HepG2 (cell line): ENCODE measurements around the gene COASY. TPM values are rescaled to one million over a fixed set of nuclear protein-coding genes. Genes with fewer than 3 reads are reported as not detected.

ENCODE experiments used
- AKAP8 ChIP-seq: sonication (generic); formaldehyde crosslinking; IDR thresholded peaks from 2 replicates; pipeline ENCODE4 v1.5.1; 2020; ENCODE audit warnings: mild to moderate bottlenecking, missing genetic modification reagents
- CBX5 ChIP-seq: sonication (generic); formaldehyde crosslinking; IDR thresholded peaks from 2 replicates; pipeline ENCODE4 v1.4.0; 2020; ENCODE audit warnings: missing genetic modification reagents, borderline replicate concordance
- CHCHD3 ChIP-seq: sonication (generic); formaldehyde crosslinking; IDR thresholded peaks from 2 replicates; pipeline ENCODE4 v1.8.0; 2022; ENCODE audit warnings: mild to moderate bottlenecking, missing genetic modification reagents, moderate library complexity
- ERF ChIP-seq: IDR thresholded peaks from 2 replicates; pipeline ENCODE4 v1.6.1; 2018; ENCODE audit warnings: missing biosample characterization, missing genetic modification reagents
- ETV6 ChIP-seq: sonication (generic); formaldehyde crosslinking; conservative IDR thresholded peaks from 2 replicates; pipeline ENCODE4 v1.4.0; 2020; ENCODE audit warnings: missing genetic modification reagents
- FOXA1 ChIP-seq, 2 experiments: fragments of 450-650 bp in 1 of 2; sonication (generic) in 1 of 2; formaldehyde crosslinking in 1 of 2; IDR thresholded peaks; 2 replicates each; pipeline versions ENCODE4 v1.4.0 to v1.6.1; 2016 to 2020; ENCODE audit warnings: missing genetic modification reagents in 1 of 2
- MAFK ChIP-seq, 2 experiments: IDR thresholded peaks in 1 of 2; conservative IDR thresholded peaks in 1 of 2; 2 replicates each; pipeline ENCODE4 v1.6.1; 2011; ENCODE audit warnings: improper control_type of control experiment in 2 of 2, low read length in 2 of 2
- PLSCR1 ChIP-seq: sonication (generic); formaldehyde crosslinking; IDR thresholded peaks from 2 replicates; pipeline ENCODE4 v1.5.0; 2020; ENCODE audit warnings: missing genetic modification reagents, mild to moderate bottlenecking, borderline replicate concordance
- REST ChIP-seq, 2 experiments: IDR thresholded peaks; 2 replicates each; pipeline ENCODE4 v1.6.1; 2011 to 2012; ENCODE audit warnings: low read length in 2 of 2, borderline replicate concordance in 1 of 2, low read depth in 1 of 2, mild to moderate bottlenecking in 1 of 2, moderate library complexity in 1 of 2
- ZBTB7A ChIP-seq: sonication (generic); formaldehyde crosslinking; IDR thresholded peaks from 2 replicates; pipeline ENCODE4 v1.8.0; 2022; ENCODE audit warnings: mild to moderate bottlenecking, missing genetic modification reagents
- ZNF142 ChIP-seq: sonication (generic); formaldehyde crosslinking; IDR thresholded peaks from 2 replicates; pipeline ENCODE4 v1.4.0; 2020; ENCODE audit warnings: missing genetic modification reagents
- ZNF17 ChIP-seq: sonication (generic); formaldehyde crosslinking; IDR thresholded peaks from 2 replicates; pipeline ENCODE4 v1.5.0; 2020; ENCODE audit warnings: mild to moderate bottlenecking, missing genetic modification reagents
- ZNF614 ChIP-seq: IDR thresholded peaks from 2 replicates; pipeline ENCODE4 v1.6.1; 2018; ENCODE audit warnings: missing biosample characterization, missing genetic modification reagents, inconsistent platforms, borderline replicate concordance
- ZNF615 ChIP-seq: sonication (generic); formaldehyde crosslinking; IDR thresholded peaks from 2 replicates; pipeline ENCODE4 v1.5.0; 2020; ENCODE audit warnings: mild to moderate bottlenecking, missing genetic modification reagents, borderline replicate concordance
- ZNF703 ChIP-seq: sonication (generic); formaldehyde crosslinking; IDR thresholded peaks from 2 replicates; pipeline ENCODE4 v1.5.1; 2020; ENCODE audit warnings: missing genetic modification reagents, mild to moderate bottlenecking, moderate library complexity, borderline replicate concordance
- ZNF713 ChIP-seq: sonication (generic); formaldehyde crosslinking; IDR thresholded peaks from 2 replicates; pipeline ENCODE4 v1.4.0; 2020; ENCODE audit warnings: mild to moderate bottlenecking, missing genetic modification reagents
- polyA plus RNA-seq, 8 experiments: library from polyadenylated mRNA; depleted of rRNA in 3 of 8; stranded (reverse) in 7 of 8; unstranded in 1 of 8; fragments of >200 nt; fragmentation: Illumina TruSeq in 4 of 8; extraction: Trizol in 4 of 8; gene quantifications; 2 replicates each; pipeline versions ENCODE4 v1.2.1 to v1.2.3, GENCODE V29; 2011 to 2016; ENCODE audit warnings: low read depth in 4 of 8, missing spikeins in 1 of 8, mixed read lengths in 1 of 8; ENCODE audit not compliant: insufficient read depth in 1 of 8
- total RNA-seq, 5 experiments: library from RNA; depleted of rRNA; stranded (reverse); fragments of >200 nt; fragmentation: Illumina TruSeq; extraction: Trizol; gene quantifications; 2 replicates each; pipeline ENCODE4 v1.2.3, GENCODE V29; 2016; ENCODE audit warnings: low read depth in 1 of 5
- TF ChIP-seq, protein P1 (sequence below): sonication (generic); formaldehyde crosslinking; IDR thresholded peaks from 2 replicates; pipeline ENCODE4 v1.8.0; 2023; ENCODE audit warnings: mild to moderate bottlenecking, missing genetic modification reagents

Gene COASY
- total and polyA plus RNA-seq, 2 of the 13 experiments (the other 11 are each of a cell fraction or from before 2014, with no cell fraction given) = 90.7 to 125 TPM

GRCh38 chr17:42564815-42565522 is 3.0 kb downstream of the COASY start (continued):
- TF ChIP-seq ZNF703 (CRISPR knock-in tag) = no peak
- no peak for TF ChIP-seq MAFK (conservative IDR thresholded peaks at IDR 0.05 in 1 of 2, IDR thresholded peaks at IDR 0.05 in 1 of 2; ENCODE audit: low read length in 2 of 2)
- TF ChIP-seq ZNF142 (CRISPR knock-in tag) = no peak
- no peak for TF ChIP-seq FOXA1 (IDR thresholded peaks at IDR 0.05)
- peak; percentile 46; the same call in 1 of the 2 replicates for TF ChIP-seq FOXA1 (CRISPR knock-in tag; IDR thresholded peaks at IDR 0.05)
- TF ChIP-seq ETV6 (CRISPR knock-in tag) = no peak
- TF ChIP-seq PLSCR1 (CRISPR knock-in tag) = no peak
- no peak for TF ChIP-seq ZNF17 (CRISPR knock-in tag)
- no peak for TF ChIP-seq ZNF615 (CRISPR knock-in tag)
- TF ChIP-seq AKAP8 (CRISPR knock-in tag) = no peak
- TF ChIP-seq ZNF713 (CRISPR knock-in tag) = 0 out of 2 replicates have a peak, but pooled peaks have one; percentile 30
- peak in 1 of 2 experiments; percentile 60; a peak in 1 of 4 replicates for TF ChIP-seq REST (IDR thresholded peaks at IDR 0.05; ENCODE audit: borderline replicate concordance in 1 of 2, low read depth in 1 of 2, low read length in 2 of 2)
- TF ChIP-seq, protein P1, sequence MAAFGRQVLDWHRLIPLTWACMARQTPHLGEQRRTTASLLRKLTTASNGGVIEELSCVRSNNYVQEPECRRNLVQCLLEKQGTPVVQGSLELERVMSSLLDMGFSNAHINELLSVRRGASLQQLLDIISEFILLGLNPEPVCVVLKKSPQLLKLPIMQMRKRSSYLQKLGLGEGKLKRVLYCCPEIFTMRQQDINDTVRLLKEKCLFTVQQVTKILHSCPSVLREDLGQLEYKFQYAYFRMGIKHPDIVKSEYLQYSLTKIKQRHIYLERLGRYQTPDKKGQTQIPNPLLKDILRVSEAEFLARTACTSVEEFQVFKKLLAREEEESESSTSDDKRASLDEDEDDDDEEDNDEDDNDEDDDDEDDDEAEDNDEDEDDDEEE (CRISPR knock-in tag) = no peak
- no peak; the same call in 1 of the 2 replicates for TF ChIP-seq ZNF614
- TF ChIP-seq CHCHD3 = no peak; the same call in 1 of the 2 replicates
- TF ChIP-seq ZBTB7A (CRISPR knock-in tag) = no peak
- peak; percentile 51; the same call in 1 of the 2 replicates for TF ChIP-seq CBX5
- peak; percentile 62; the same call in 1 of the 2 replicates for TF ChIP-seq ERF
